Camera-type eye (tissue), 1 donor: ENCODE data around the gene VPS8. TPM values are rescaled to one million over a fixed set of nuclear protein-coding genes. Genes with fewer than 3 reads are reported as not detected.

Source experiments
- total RNA-seq: library from RNA; depleted of rRNA; stranded (reverse); fragments of >200 nt; gene quantifications from one replicate; pipeline ENCODE4 v1.2.3, GENCODE V29; 2014

VPS8 gene, protein sequence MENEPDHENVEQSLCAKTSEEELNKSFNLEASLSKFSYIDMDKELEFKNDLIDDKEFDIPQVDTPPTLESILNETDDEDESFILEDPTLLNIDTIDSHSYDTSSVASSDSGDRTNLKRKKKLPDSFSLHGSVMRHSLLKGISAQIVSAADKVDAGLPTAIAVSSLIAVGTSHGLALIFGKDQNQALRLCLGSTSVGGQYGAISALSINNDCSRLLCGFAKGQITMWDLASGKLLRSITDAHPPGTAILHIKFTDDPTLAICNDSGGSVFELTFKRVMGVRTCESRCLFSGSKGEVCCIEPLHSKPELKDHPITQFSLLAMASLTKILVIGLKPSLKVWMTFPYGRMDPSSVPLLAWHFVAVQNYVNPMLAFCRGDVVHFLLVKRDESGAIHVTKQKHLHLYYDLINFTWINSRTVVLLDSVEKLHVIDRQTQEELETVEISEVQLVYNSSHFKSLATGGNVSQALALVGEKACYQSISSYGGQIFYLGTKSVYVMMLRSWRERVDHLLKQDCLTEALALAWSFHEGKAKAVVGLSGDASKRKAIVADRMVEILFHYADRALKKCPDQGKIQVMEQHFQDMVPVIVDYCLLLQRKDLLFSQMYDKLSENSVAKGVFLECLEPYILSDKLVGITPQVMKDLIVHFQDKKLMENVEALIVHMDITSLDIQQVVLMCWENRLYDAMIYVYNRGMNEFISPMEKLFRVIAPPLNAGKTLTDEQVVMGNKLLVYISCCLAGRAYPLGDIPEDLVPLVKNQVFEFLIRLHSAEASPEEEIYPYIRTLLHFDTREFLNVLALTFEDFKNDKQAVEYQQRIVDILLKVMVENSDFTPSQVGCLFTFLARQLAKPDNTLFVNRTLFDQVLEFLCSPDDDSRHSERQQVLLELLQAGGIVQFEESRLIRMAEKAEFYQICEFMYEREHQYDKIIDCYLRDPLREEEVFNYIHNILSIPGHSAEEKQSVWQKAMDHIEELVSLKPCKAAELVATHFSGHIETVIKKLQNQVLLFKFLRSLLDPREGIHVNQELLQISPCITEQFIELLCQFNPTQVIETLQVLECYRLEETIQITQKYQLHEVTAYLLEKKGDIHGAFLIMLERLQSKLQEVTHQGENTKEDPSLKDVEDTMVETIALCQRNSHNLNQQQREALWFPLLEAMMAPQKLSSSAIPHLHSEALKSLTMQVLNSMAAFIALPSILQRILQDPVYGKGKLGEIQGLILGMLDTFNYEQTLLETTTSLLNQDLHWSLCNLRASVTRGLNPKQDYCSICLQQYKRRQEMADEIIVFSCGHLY (N-terminal part only)
- 138 TPM for total RNA-seq

DNA sequence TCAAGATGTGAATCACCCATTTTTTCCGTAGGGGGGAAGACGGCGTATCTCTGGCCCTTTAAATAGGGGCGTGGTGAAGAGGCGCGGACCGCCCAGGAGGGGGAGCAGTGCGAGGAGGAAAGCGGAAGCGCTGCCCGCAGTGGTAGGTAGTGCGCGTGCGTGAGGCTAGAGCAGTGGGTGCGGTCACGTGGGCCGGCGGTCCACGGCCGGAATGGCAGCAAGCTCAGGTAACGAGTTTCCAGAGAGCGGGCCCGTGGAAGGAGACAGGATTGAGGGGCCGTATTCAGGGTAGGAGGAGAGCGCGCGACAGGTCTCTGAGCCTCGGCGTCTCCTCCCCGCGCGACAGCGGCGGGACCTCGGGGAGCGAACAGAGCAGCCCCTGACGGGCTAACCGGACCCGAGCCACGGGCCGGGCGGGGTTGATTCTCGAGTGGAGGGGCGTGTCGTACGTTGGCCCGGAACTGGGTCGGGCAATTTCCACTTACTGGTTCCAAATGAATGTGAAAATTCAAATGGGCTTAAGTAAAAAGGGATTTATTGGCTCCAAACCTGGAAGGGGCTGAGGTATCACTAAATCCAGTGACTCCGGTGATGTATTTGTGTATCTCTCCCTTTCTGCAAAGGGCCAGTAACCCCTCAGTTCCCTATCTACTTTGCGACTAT is at the start of gene VPS8:
TSS of gene VPS8 (plus strand) at position 168 of the 663 bp plus-strand sequence. CDS start 12,467 bp downstream, outside the sequence.

Other genes with a start within 250 kb of the VPS8 start
- gene MAGEF1, start 100.1 kb upstream of the VPS8 start, total RNA-seq, result 62.5 TPM